HCT116 (cell line): ENCODE data around the gene ENTHD1. TPM values are rescaled to one million over a fixed set of nuclear protein-coding genes. Genes with fewer than 3 reads are reported as not detected.

Source experiments
- ATAC-seq: fragments of 200-7000 bp; cut with Tn5 transposase; 2 replicates; pipeline ENCODE4 v1.9.1; 2020; ENCODE audit warnings: mild to moderate bottlenecking, moderate library complexity
- BruUV-seq: library from RNA; stranded (reverse); fragments of 400-500 nt; replicated peaks from 2 replicates; lab custom pipeline; 2021; lab: Mats Ljungman, UMichigan
- CTCF ChIA-PET: fragments of 300-600 bp; sonication (Branson Sonifier 250); formaldehyde crosslinking; loops from one replicate; lab custom pipeline; 2021; ENCODE audit warnings: antibody characterized with exemption; lab: Charles Lee
- POLR2A ChIA-PET: fragments of 300-600, 350-600 bp; sonication (Branson Sonifier 250); formaldehyde crosslinking; loops from one replicate; lab custom pipeline; 2021; ENCODE audit warnings: antibody characterized with exemption; lab: Charles Lee
- RAD21 ChIA-PET, 2 experiments: fragments of 300-600 bp; sonication (Branson Sonifier 250); formaldehyde crosslinking; loops; one replicate each; lab custom pipeline; 2023; ENCODE audit warnings: low total read pairs in 2 of 2; ENCODE audit not compliant: uncharacterized antibody in 2 of 2, unreplicated experiment in 2 of 2, low non-redundant PET in 1 of 2; lab: Charles Lee
- DNase-seq: peaks from one replicate; pipeline ENCODE4 v3.0.0-alpha.2; 2010; ENCODE audit warnings: low read depth, low spot score
- H2AFZ ChIP-seq: fragments of 200-600 bp; shearing (Covaris generic), sonication (generic); 2 replicates; pipeline ENCODE4 v1.6.1; 2017; ENCODE audit warnings: low read depth, mixed run types, mixed read lengths, antibody characterized with exemption, low read length; ENCODE audit not compliant: poor library complexity, severe bottlenecking
- H3K27ac ChIP-seq: 2 replicates; pipeline ENCODE4 v1.5.1; 2012; ENCODE audit warnings: low read depth, low read length
- H3K27me3 ChIP-seq: fragments of 200-600 bp; sonication (generic); 2 replicates; pipeline ENCODE4 v1.6.1; 2016; ENCODE audit warnings: mixed run types, low read length, mixed read lengths; ENCODE audit not compliant: insufficient read depth
- H3K36me3 ChIP-seq, 2 experiments: fragments of 200-500 bp in 1 of 2; fragments of 200-600 bp in 1 of 2; sonication (Bioruptor generic) in 1 of 2; sonication (generic) in 1 of 2; 2 replicates each; pipeline versions ENCODE4 v1.5.1 to v1.6.1; 2014 to 2016; ENCODE audit warnings: low read length in 2 of 2, inconsistent platforms in 1 of 2, mixed read lengths in 1 of 2, mixed run types in 1 of 2; ENCODE audit not compliant: insufficient read depth in 2 of 2, control insufficient read depth in 1 of 2
- H3K4me1 ChIP-seq, 2 experiments: fragments of 200-600 bp in 1 of 2; sonication (generic) in 1 of 2; 2 replicates each; pipeline versions ENCODE4 v1.5.1 to v1.6.1; 2012 to 2017; ENCODE audit warnings: low read length in 2 of 2, inconsistent platforms in 1 of 2, mild to moderate bottlenecking in 1 of 2, mixed read lengths in 1 of 2, mixed run types in 1 of 2, moderate library complexity in 1 of 2; ENCODE audit not compliant: insufficient read depth in 2 of 2, control insufficient read depth in 1 of 2
- H3K4me2 ChIP-seq: fragments of 200-600 bp; sonication (generic); 2 replicates; pipeline ENCODE4 v1.6.1; 2017; ENCODE audit warnings: mixed run types, low read length, mixed read lengths
- H3K4me3 ChIP-seq, 2 experiments: fragments of 200-600 bp in 1 of 2; sonication (generic) in 1 of 2; replicated peaks in 1 of 2; 2 replicates each; pipeline ENCODE4 v1.5.1; 2011 to 2016; ENCODE audit warnings: low read length in 2 of 2, control low read depth in 1 of 2, low read depth in 1 of 2, mild to moderate bottlenecking in 1 of 2, mixed read lengths in 1 of 2, mixed run types in 1 of 2
- H3K79me2 ChIP-seq: fragments of 200-600 bp; sonication (generic); 2 replicates; pipeline ENCODE4 v1.6.1; 2017; ENCODE audit warnings: mild to moderate bottlenecking, mixed run types, low read length, moderate library complexity, mixed read lengths; ENCODE audit not compliant: insufficient read depth
- H3K9ac ChIP-seq: fragments of 200-600 bp; sonication (generic); 2 replicates; pipeline ENCODE4 v1.6.1; 2016; ENCODE audit warnings: low read length, mixed read lengths
- H3K9me2 ChIP-seq: fragments of 200-600 bp; sonication (generic), shearing (Covaris generic); 2 replicates; pipeline ENCODE4 v1.6.1; 2017; ENCODE audit warnings: mixed run types, mild to moderate bottlenecking, moderate library complexity; ENCODE audit not compliant: insufficient read depth
- H3K9me3 ChIP-seq, 2 experiments: fragments of 200-500 bp in 1 of 2; fragments of 200-600 bp in 1 of 2; sonication (Bioruptor generic) in 1 of 2; sonication (generic) in 1 of 2; 2 replicates each; pipeline ENCODE4 v1.6.1; 2014 to 2017; ENCODE audit warnings: low read length in 2 of 2, mixed read lengths in 2 of 2, inconsistent platforms in 1 of 2, low read depth in 1 of 2, mild to moderate bottlenecking in 1 of 2, mixed run types in 1 of 2, moderate library complexity in 1 of 2; ENCODE audit not compliant: control insufficient read depth in 1 of 2, insufficient read depth in 1 of 2
- H4K20me1 ChIP-seq: fragments of 200-600 bp; sonication (generic), shearing (Covaris generic); 2 replicates; pipeline ENCODE4 v1.6.1; 2017; ENCODE audit warnings: mixed run types, mild to moderate bottlenecking, moderate library complexity; ENCODE audit not compliant: insufficient read depth
- ATF3 ChIP-seq: IDR thresholded peaks from 2 replicates; pipeline ENCODE4 v1.6.1; 2012
- CBX3 ChIP-seq: IDR thresholded peaks from 2 replicates; pipeline ENCODE4 v1.6.1; 2012; ENCODE audit warnings: low read depth
- CEBPB ChIP-seq: IDR thresholded peaks from 2 replicates; pipeline ENCODE4 v1.6.1; 2012; ENCODE audit warnings: low read depth
- CTCF ChIP-seq, 3 experiments: fragments of 200-600 bp in 1 of 3; sonication (generic) in 1 of 3; IDR thresholded peaks in 2 of 3; conservative IDR thresholded peaks in 1 of 3; 2 replicates each; pipeline ENCODE4 v1.5.1; 2012 to 2017; ENCODE audit warnings: low read depth in 2 of 3, low read length in 2 of 3, antibody characterized with exemption in 1 of 3, borderline replicate concordance in 1 of 3, control low read depth in 1 of 3, mild to moderate bottlenecking in 1 of 3, mixed read lengths in 1 of 3, mixed run types in 1 of 3, moderate library complexity in 1 of 3; ENCODE audit not compliant: insufficient read depth in 1 of 3
- EGR1 ChIP-seq: IDR thresholded peaks from 2 replicates; pipeline ENCODE4 v1.6.1; 2012; ENCODE audit warnings: low read depth
- EZH2 ChIP-seq: fragments of 200-600 bp; sonication (generic); IDR thresholded peaks from 2 replicates; pipeline ENCODE4 v1.6.1; 2017; ENCODE audit warnings: antibody characterized with exemption, mixed run types
- EZH2phosphoT487 ChIP-seq: fragments of 200-600 bp; IDR thresholded peaks from 2 replicates; pipeline ENCODE4 v1.6.1; 2018; ENCODE audit warnings: antibody characterized with exemption, borderline replicate concordance
- FOSL1 ChIP-seq: IDR thresholded peaks from 2 replicates; pipeline ENCODE4 v1.6.1; 2012; ENCODE audit warnings: low read depth
- JUND ChIP-seq: IDR thresholded peaks from 2 replicates; pipeline ENCODE4 v1.6.1; 2012
- POLR2A ChIP-seq: IDR thresholded peaks from 2 replicates; pipeline ENCODE4 v1.7.0; 2011; ENCODE audit warnings: borderline replicate concordance; ENCODE audit not compliant: insufficient read depth, insufficient read length; ENCODE audit errors: extremely low read depth
- POLR2AphosphoS5 ChIP-seq: IDR thresholded peaks from 2 replicates; pipeline ENCODE4 v1.6.1; 2011; ENCODE audit warnings: mild to moderate bottlenecking, low read depth, low read length, moderate library complexity
- RAD21 ChIP-seq: IDR thresholded peaks from 2 replicates; pipeline ENCODE4 v1.6.1; 2012; ENCODE audit warnings: low read depth, mild to moderate bottlenecking
- SP1 ChIP-seq: IDR thresholded peaks from 2 replicates; pipeline ENCODE4 v1.6.1; 2012; ENCODE audit warnings: low read depth
- SRF ChIP-seq: IDR thresholded peaks from 2 replicates; pipeline ENCODE4 v1.6.1; 2012; ENCODE audit warnings: low read depth
- TCF7L2 ChIP-seq: IDR thresholded peaks from 2 replicates; pipeline ENCODE4 v1.7.0; 2011; ENCODE audit warnings: borderline replicate concordance, inconsistent platforms; ENCODE audit not compliant: insufficient read depth, insufficient read length; ENCODE audit errors: extremely low read depth
- YY1 ChIP-seq: IDR thresholded peaks from 2 replicates; pipeline ENCODE4 v1.6.1; 2011; ENCODE audit warnings: low read length, low read depth, moderate library complexity, mild to moderate bottlenecking; ENCODE audit not compliant: insufficient replicate concordance; ENCODE audit errors: extremely low read depth
- ZFX ChIP-seq: fragments of 450-650 bp; IDR thresholded peaks from 2 replicates; pipeline ENCODE4 v1.6.1; 2017
- ZNF274 ChIP-seq: fragments of 200-500 bp; sonication (Bioruptor generic); IDR thresholded peaks from 2 replicates; pipeline ENCODE4 v1.6.1; 2014; ENCODE audit warnings: mild to moderate bottlenecking, low read depth, low read length, inconsistent platforms
- intact Hi-C: fragments of 100-400 bp; cut with micrococcal nuclease; formaldehyde crosslinking; loops from 2 replicates; pipeline ENCODE4 v1.10.0; 2022
- total RNA-seq: library from RNA; stranded (reverse); gene quantifications from one replicate; pipeline ENCODE4 v1.2.1, GENCODE V29; 2021; ENCODE audit not compliant: unreplicated experiment
- TF ChIP-seq, protein P1 (sequence below): IDR thresholded peaks from 2 replicates; pipeline ENCODE4 v1.6.1; 2012

ENTHD1 gene
- total RNA-seq, 1 experiment from 2014 or later: not detected

DNA sequence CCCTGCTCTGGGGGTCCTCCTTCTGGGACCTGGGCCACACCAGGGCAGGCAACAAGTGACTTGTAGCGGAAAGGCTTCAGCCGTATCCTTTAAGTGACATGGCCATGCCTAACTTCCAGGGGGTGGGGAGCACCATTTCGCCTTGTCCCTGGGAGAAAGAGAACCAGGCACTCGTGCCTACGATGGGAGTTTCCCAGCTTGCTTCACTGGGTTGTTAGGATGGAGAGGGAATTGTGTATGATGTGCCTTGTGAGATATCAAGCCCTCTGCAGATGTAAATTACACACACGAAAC is 171.6 kb downstream of the ENTHD1 start:
- H2AFZ ChIP-seq: no peak overlapping the region
- peaks cover 5 to 12% of the 10 kb centered on the region in 2 experiments; a peak in 3 of 4 replicates for H3K4me1 ChIP-seq
- ChIA-PET POLR2A (no interaction called here), RAD21 (no interaction called here), CTCF (no interaction called here)
- H3K9ac ChIP-seq: no peak overlapping the region
- no peaks in the 10 kb centered on the region for H3K36me3 ChIP-seq
- no peaks in the 10 kb centered on the region for H3K79me2 ChIP-seq
- H3K9me3 ChIP-seq: no peaks in the 10 kb centered on the region
- no peaks in the 10 kb centered on the region for H4K20me1 ChIP-seq
- H3K9me2 ChIP-seq: no peaks in the 10 kb centered on the region
- TF ChIP-seq EZH2phosphoT487 (no peak), EZH2 (no peak), CBX3 (no peak), YY1 (no peak), SRF (no peak), JUND (no peak), ZNF274 (no peak), CTCF (IDR thresholded peaks at IDR 0.05 in 2 of 3, conservative IDR thresholded peaks at IDR 0.05 in 1 of 3; ENCODE audit: borderline replicate concordance in 1 of 3, insufficient read depth in 1 of 3, low read depth in 2 of 3, low read length in 2 of 3) (no peak), CEBPB (no peak), POLR2AphosphoS5 (no peak), TCF7L2 (no peak), EGR1 (no peak), ATF3 (no peak), ZFX (no peak), SP1 (no peak), POLR2A (no peak), FOSL1 (no peak), RAD21 (no peak)
- TF ChIP-seq, protein P1, sequence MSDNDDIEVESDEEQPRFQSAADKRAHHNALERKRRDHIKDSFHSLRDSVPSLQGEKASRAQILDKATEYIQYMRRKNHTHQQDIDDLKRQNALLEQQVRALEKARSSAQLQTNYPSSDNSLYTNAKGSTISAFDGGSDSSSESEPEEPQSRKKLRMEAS: no peak
- H3K27ac ChIP-seq: no peak overlapping the region
- no peak overlapping the region for H3K4me3 ChIP-seq
- no peak overlapping the region for H3K4me2 ChIP-seq
- DNase-seq: no peak
- BruUV-seq: no TSS peak
- intact Hi-C loops: no loop called here
- no peaks in the 10 kb centered on the region for H3K27me3 ChIP-seq
- no peak for ATAC-seq
